H1 (cell line): ENCODE results near the gene RGS14. TPM values are rescaled to one million over a fixed set of nuclear protein-coding genes. Genes with fewer than 3 reads are reported as not detected.

Experiments
- CTCF ChIA-PET: fragments of 300-600 bp; sonication (Branson Sonifier 250); formaldehyde crosslinking; loops from one replicate; lab custom pipeline; 2021; ENCODE audit not compliant: partially characterized antibody; lab: Charles Lee
- POLR2A ChIA-PET: fragments of 300-600 bp; sonication (Branson Sonifier 250); formaldehyde crosslinking; loops from one replicate; lab custom pipeline; 2021; ENCODE audit warnings: inconsistent platforms; ENCODE audit not compliant: partially characterized antibody; lab: Charles Lee
- DNase-seq, 2 experiments: peaks; one replicate each; pipeline versions ENCODE4 v3.0.0 to v3.0.0-alpha.2; 2010 to 2022; ENCODE audit warnings: low spot score in 2 of 2, low read depth in 1 of 2, mixed read lengths in 1 of 2
- FAIRE-seq: peaks from 2 replicates; lab custom pipeline; 2011; peaks lifted over from hg19 to GRCh38; lab: Jason Lieb, UNC
- H2AFZ ChIP-seq: 2 replicates; pipeline ENCODE4 v1.8.1; 2012; ENCODE audit warnings: low read length, inconsistent platforms
- H2AK5ac ChIP-seq: 2 replicates; pipeline ENCODE4 v1.6.1; 2013; ENCODE audit warnings: low read depth, low read length
- H2BK120ac ChIP-seq: replicated peaks from 2 replicates; pipeline ENCODE3; 2013; ENCODE audit warnings: low read depth, low read length, inconsistent platforms
- H2BK12ac ChIP-seq: 2 replicates; pipeline ENCODE4 v1.6.1; 2013; ENCODE audit warnings: low read depth, low read length
- H2BK15ac ChIP-seq: 2 replicates; pipeline ENCODE4 v1.6.1; 2013; ENCODE audit warnings: low read length
- H2BK20ac ChIP-seq: 2 replicates; pipeline ENCODE4 v1.6.1; 2013; ENCODE audit warnings: low read length
- H2BK5ac ChIP-seq: 2 replicates; pipeline ENCODE4 v1.6.1; 2013; ENCODE audit warnings: low read depth, low read length
- H3K14ac ChIP-seq: 2 replicates; pipeline ENCODE4 v1.6.1; 2013; ENCODE audit warnings: inconsistent platforms; ENCODE audit not compliant: insufficient read length
- H3K18ac ChIP-seq: 2 replicates; pipeline ENCODE4 v1.6.1; 2013; ENCODE audit warnings: low read length; ENCODE audit errors: extremely low read depth
- H3K23ac ChIP-seq: 2 replicates; pipeline ENCODE4 v1.6.1; 2013; ENCODE audit warnings: inconsistent platforms; ENCODE audit not compliant: insufficient read length
- H3K23me2 ChIP-seq: 2 replicates; pipeline ENCODE4 v1.6.1; 2013; ENCODE audit warnings: low read depth, low read length
- H3K27ac ChIP-seq: 2 replicates; pipeline ENCODE4 v1.6.1; 2011; ENCODE audit warnings: low read depth, low read length, inconsistent platforms
- H3K27me3 ChIP-seq, 4 experiments: replicated peaks in 1 of 4; 1 replicate in 1 of 4; 2 replicates in 3 of 4; pipeline versions ENCODE4 v1.6.1 to v1.8.1; 2011 to 2013; ENCODE audit warnings: low read length in 3 of 4, mild to moderate bottlenecking in 3 of 4, inconsistent platforms in 2 of 4, mixed read lengths in 2 of 4, moderate library complexity in 1 of 4; ENCODE audit not compliant: control insufficient read depth in 3 of 4, insufficient read depth in 3 of 4; ENCODE audit errors: extremely low read depth in 1 of 4
- H3K36me3 ChIP-seq, 4 experiments: 2 replicates each; pipeline versions ENCODE4 v1.6.1 to v1.8.1; 2011 to 2013; ENCODE audit warnings: mild to moderate bottlenecking in 4 of 4, low read length in 3 of 4, moderate library complexity in 2 of 4, control low read depth in 1 of 4, inconsistent platforms in 1 of 4; ENCODE audit not compliant: insufficient read depth in 4 of 4, control insufficient read depth in 2 of 4
- H3K4ac ChIP-seq: replicated peaks from 2 replicates; pipeline ENCODE3; 2013; ENCODE audit warnings: low read length, low read depth, mixed read lengths, inconsistent platforms; ENCODE audit not compliant: insufficient read length
- H3K4me1 ChIP-seq, 4 experiments: replicated peaks in 1 of 4; 1 replicate in 1 of 4; 2 replicates in 3 of 4; pipeline versions ENCODE4 v1.6.1 to v1.8.1; 2011 to 2013; ENCODE audit warnings: low read length in 3 of 4, inconsistent platforms in 2 of 4, mixed read lengths in 1 of 4; ENCODE audit not compliant: insufficient read depth in 4 of 4, control insufficient read depth in 3 of 4
- H3K4me2 ChIP-seq, 2 experiments: 2 replicates each; pipeline versions ENCODE4 v1.6.1 to v1.8.1; 2011 to 2013; ENCODE audit warnings: low read depth in 2 of 2, low read length in 2 of 2, control low read depth in 1 of 2, inconsistent platforms in 1 of 2, mild to moderate bottlenecking in 1 of 2; ENCODE audit not compliant: insufficient read depth in 1 of 2
- H3K4me3 ChIP-seq, 4 experiments: fragments of 200-600, 300-600 bp in 1 of 4; sonication (generic), shearing (Covaris generic), sonication (Bioruptor Twin) in 1 of 4; 2 replicates each; pipeline versions ENCODE4 v1.5.1 to v1.8.1; 2011 to 2016; ENCODE audit warnings: low read length in 4 of 4, low read depth in 3 of 4, control low read depth in 2 of 4, inconsistent platforms in 2 of 4, mild to moderate bottlenecking in 2 of 4, mixed read lengths in 1 of 4, moderate library complexity in 1 of 4; ENCODE audit not compliant: insufficient read depth in 2 of 4; ENCODE audit errors: extremely low read depth in 1 of 4
- H3K56ac ChIP-seq: replicated peaks from 2 replicates; pipeline ENCODE3; 2013; ENCODE audit warnings: low read depth, mild to moderate bottlenecking, mixed read lengths, low read length, inconsistent platforms; ENCODE audit not compliant: insufficient read length
- H3K79me1 ChIP-seq: 2 replicates; pipeline ENCODE4 v1.6.1; 2013; ENCODE audit warnings: low read depth, low read length, control low read depth
- H3K79me2 ChIP-seq, 2 experiments: 2 replicates each; pipeline versions ENCODE4 v1.6.1 to v1.8.1; 2012 to 2013; ENCODE audit warnings: low read length in 2 of 2, mild to moderate bottlenecking in 2 of 2, inconsistent platforms in 1 of 2; ENCODE audit not compliant: insufficient read depth in 2 of 2, control insufficient read depth in 1 of 2
- H3K9ac ChIP-seq, 4 experiments: replicated peaks in 1 of 4; 1 replicate in 1 of 4; 2 replicates in 3 of 4; pipeline versions ENCODE4 v1.6.1 to v1.8.1; 2011 to 2013; ENCODE audit warnings: low read depth in 3 of 4, low read length in 3 of 4, control low read depth in 2 of 4, mild to moderate bottlenecking in 2 of 4, moderate library complexity in 2 of 4, inconsistent platforms in 1 of 4; ENCODE audit errors: extremely low read depth in 1 of 4
- H3K9me3 ChIP-seq, 2 experiments: 2 replicates each; pipeline versions ENCODE4 v1.6.1 to v1.8.1; 2012 to 2013; ENCODE audit warnings: mild to moderate bottlenecking in 2 of 2, moderate library complexity in 2 of 2, control low read depth in 1 of 2, inconsistent platforms in 1 of 2, low read depth in 1 of 2, low read length in 1 of 2, mixed read lengths in 1 of 2; ENCODE audit not compliant: insufficient read depth in 2 of 2
- H4K20me1 ChIP-seq, 2 experiments: replicated peaks in 1 of 2; 2 replicates each; pipeline versions ENCODE3 to v1.8.1; 2011 to 2013; ENCODE audit warnings: inconsistent platforms in 2 of 2, low read length in 2 of 2, mild to moderate bottlenecking in 1 of 2; ENCODE audit not compliant: insufficient read depth in 2 of 2, control insufficient read depth in 1 of 2
- H4K5ac ChIP-seq: 2 replicates; pipeline ENCODE4 v1.6.1; 2013; ENCODE audit warnings: low read length, low read depth, mixed read lengths, inconsistent platforms; ENCODE audit not compliant: insufficient read length
- H4K8ac ChIP-seq: 2 replicates; pipeline ENCODE4 v1.8.0; 2013; ENCODE audit warnings: mild to moderate bottlenecking, moderate library complexity, low read length, inconsistent platforms; ENCODE audit not compliant: insufficient read depth; ENCODE audit errors: extremely low read depth
- H4K91ac ChIP-seq: replicated peaks from 2 replicates; pipeline ENCODE3; 2013; ENCODE audit warnings: low read length, mixed read lengths, inconsistent platforms; ENCODE audit not compliant: insufficient read length
- CTBP2 ChIP-seq: IDR thresholded peaks from 2 replicates; pipeline ENCODE4 v1.7.0; 2011; ENCODE audit warnings: borderline replicate concordance, mild to moderate bottlenecking, moderate library complexity, mixed read lengths, low read length; ENCODE audit not compliant: insufficient read depth, insufficient read length
- HDAC6 ChIP-seq: IDR thresholded peaks from one replicate; pipeline ENCODE4 v1.7.1; 2012; ENCODE audit warnings: low read depth, mild to moderate bottlenecking, inconsistent platforms, low read length, moderate library complexity
- JUN ChIP-seq: IDR thresholded peaks from 2 replicates; pipeline ENCODE4 v1.6.1; 2011; ENCODE audit warnings: low read depth, mild to moderate bottlenecking, improper control_type of control experiment, low read length
- KDM4A ChIP-seq: IDR thresholded peaks from one replicate; pipeline ENCODE4 v1.7.1; 2012; ENCODE audit warnings: low read depth, mild to moderate bottlenecking, moderate library complexity, low read length, inconsistent platforms; ENCODE audit not compliant: severe bottlenecking
- SIX5 ChIP-seq: IDR thresholded peaks from 2 replicates; pipeline ENCODE4 v1.6.1; 2011; ENCODE audit warnings: mild to moderate bottlenecking, low read depth, low read length
- TEAD4 ChIP-seq: IDR thresholded peaks from 2 replicates; pipeline ENCODE4 v1.6.1; 2012; ENCODE audit warnings: low read depth, low read length, inconsistent platforms, mixed read lengths
- WGBS, 2 experiments: shearing (Covaris generic) in 1 of 2; methylation state at CpG; one replicate each; pipeline versions ENCODE4 v1.1.6 to v1.1.7; 2013 to 2015; ENCODE audit warnings: low lambda C conversion rate in 2 of 2, mixed read lengths in 2 of 2, inconsistent platforms in 1 of 2, low coverage in 1 of 2, missing lambda C conversion rate in 1 of 2; ENCODE audit not compliant: insufficient replicate concordance in 2 of 2, insufficient coverage in 1 of 2, insufficient read length in 1 of 2; ENCODE audit errors: extremely low coverage in 1 of 2, missing lambda C conversion rate in 1 of 2; 5-methylcytosine and 5-hydroxymethylcytosine counted together
- polyA plus RNA-seq, 7 experiments: library from polyadenylated mRNA; depleted of rRNA in 3 of 7; stranded (reverse) in 5 of 7; unstranded in 2 of 7; fragments of >200 nt in 5 of 7; fragments of 200-250 nt in 2 of 7; gene quantifications; 1 replicate in 5 of 7; 2 replicates in 1 of 7; 4 replicates in 1 of 7; pipeline versions ENCODE4 v1.2.1 to v1.2.3, GENCODE V29; 2011 to 2013; ENCODE audit warnings: missing spikeins in 2 of 7, mixed read lengths in 2 of 7
- total RNA-seq: library from RNA; stranded (reverse); fragmentation: NEBNext Ultra II Directional; extraction: Animal tissue kit (Norgen Biotek cat#: 25700); gene quantifications from 2 replicates; pipeline ENCODE4 v1.2.1, GENCODE V29; 2021

Gene RGS14
- total and polyA plus RNA-seq, 2 of the 8 experiments (the other 6 are each of a cell fraction or from before 2014, with no cell fraction given), result 24.4 to 46.1 TPM

- 87% methylated on average over 19 of the region's 19 CpGs; no CpG with 5 or more reads in 1 of the 2 experiments for WGBS, 2 experiments
- Histone ChIP-seq H2BK12ac (no peak overlapping the region), H3K4me1 (peaks cover 0 to 7% (median 2%) of the 10 kb centered on the region in 4 experiments; a peak in 5 of 7 replicates), H3K79me1 (no peaks in the 10 kb centered on the region), H3K27ac (no peak overlapping the region), H3K79me2 (no peaks in the 10 kb centered on the region), H4K20me1 (peaks cover 0 to 2% of the 10 kb centered on the region in 2 experiments), H3K14ac (no peak overlapping the region), H2AK5ac (no peak overlapping the region), H3K27me3 (no peaks in the 10 kb centered on the region), H2BK15ac (0 out of 2 replicates have a peak overlapping the region, but pooled peaks have one; percentile 29), H2BK20ac (no peak overlapping the region), H3K36me3 (peaks cover 0 to 13% (median 7%) of the 10 kb centered on the region in 4 experiments; a peak in 6 of 8 replicates), H2BK120ac (no peak overlapping the region), H4K5ac (no peak overlapping the region), H3K4me2 (no peak overlapping the region), H4K8ac (no peak overlapping the region)
- CTCF ChIA-PET, result interaction anchor here (1.0 to 2.5 kb wide), 5 partner anchors 19 to 194 kb away, joined by 3 to 18 read pairs (median 4); partner anchors contain the start of gene LMAN2
- no peak for FAIRE-seq
- no peak for DNase-seq
- TF ChIP-seq HDAC6 (no peak), TEAD4 (no peak), JUN (no peak), KDM4A (no peak), CTBP2 (no peak), SIX5 (no peak)
- TF ChIP-seq, all 59 proteins: peak for 0
- Histone ChIP-seq H3K23ac (no peak overlapping the region), H3K4ac (no peak overlapping the region), H3K4me3 (no peak overlapping the region), H4K91ac (no peak overlapping the region), H3K56ac (no peak overlapping the region), H3K23me2 (no peaks in the 10 kb centered on the region), H3K9ac (no peak overlapping the region), H3K18ac (no peak overlapping the region), H2AFZ (no peak overlapping the region), H2BK5ac (no peak overlapping the region), H3K9me3 (no peaks in the 10 kb centered on the region)
- POLR2A ChIA-PET, result interaction anchor here (0.8 to 2.0 kb wide), 5 partner anchors 13 to 35 kb away, joined by 3 to 7 read pairs (median 3); partner anchors contain the start of gene LMAN2
Measured at GRCh38 chr5:177328545-177329231, 29.0 kb upstream of the RGS14 start.
